Lower lobe of right lung (tissue), 2 donors: ENCODE data around the gene SLC25A5. TPM values are rescaled to one million over a fixed set of nuclear protein-coding genes. Genes with fewer than 3 reads are reported as not detected.

Experiments used
- ATAC-seq, 2 donors: fragments of 200-7000 bp; cut with Tn5 transposase; one replicate each; pipeline ENCODE4 v1.9.1; 2020 to 2022; ENCODE audit warnings: mild to moderate bottlenecking in 2 of 2, moderate library complexity in 2 of 2
- DNase-seq: peaks from one replicate; pipeline ENCODE4 v3.0.0-alpha.2; 2020
- H3K27ac ChIP-seq: fragments of 200-600 bp; one replicate; pipeline ENCODE4 v1.8.0; 2022
- H3K27me3 ChIP-seq: fragments of 200-600 bp; one replicate; pipeline ENCODE4 v1.8.0; 2022; ENCODE audit warnings: low read depth
- H3K36me3 ChIP-seq: fragments of 200-600 bp; one replicate; pipeline ENCODE4 v1.8.0; 2022; ENCODE audit warnings: mild to moderate bottlenecking
- H3K4me1 ChIP-seq: fragments of 200-600 bp; one replicate; pipeline ENCODE4 v1.8.0; 2022
- H3K4me3 ChIP-seq: fragments of 200-600 bp; one replicate; pipeline ENCODE4 v1.8.0; 2022; ENCODE audit warnings: mild to moderate bottlenecking
- H3K9me3 ChIP-seq: fragments of 200-600 bp; one replicate; pipeline ENCODE4 v1.8.0; 2022
- CTCF ChIP-seq: fragments of 200-600 bp; IDR thresholded peaks from one replicate; pipeline ENCODE4 v1.8.0; 2022; ENCODE audit warnings: antibody characterized with exemption, mild to moderate bottlenecking
- intact Hi-C: fragments of 100-400 bp; cut with DNase I; formaldehyde crosslinking; loops from one replicate; pipeline ENCODE4 v1.11.0; 2022
- total RNA-seq: library from RNA; stranded (reverse); fragmentation: NEBNext Ultra II Directional; extraction: Animal tissue kit (Norgen Biotek cat#: 25700); gene quantifications from one replicate; pipeline ENCODE4 v1.2.1, GENCODE V29; 2021
- donor health status: DM: no; HTN: yes; CAD: no; lungs with severe emphysema.

The SLC25A5 gene
- total RNA-seq, 1 donor from 2014 or later, result 334 TPM

GRCh38 chrX:119453202-119453601 is 15.0 kb upstream of the SLC25A5 start:
- H3K9me3 ChIP-seq, result no peaks in the 10 kb centered on the region
- DNase-seq (no peak), ATAC-seq (no peak)
- no peaks in the 10 kb centered on the region for H3K4me1 ChIP-seq
- intact Hi-C loops, result no loop called here
- no peak overlapping the region for H3K4me3 ChIP-seq
- H3K27ac ChIP-seq, result no peak overlapping the region
- no peak for TF ChIP-seq CTCF
- no peaks in the 10 kb centered on the region for H3K27me3 ChIP-seq
- H3K36me3 ChIP-seq, result peaks cover 5% of the 10 kb centered on the region

- Histone ChIP-seq H3K4me3 (no peak overlapping the region), H3K36me3 (peaks cover 5% of the 10 kb centered on the region), H3K27me3 (no peaks in the 10 kb centered on the region), H3K9me3 (no peaks in the 10 kb centered on the region), H3K4me1 (no peaks in the 10 kb centered on the region), H3K27ac (no peak overlapping the region)
- TF ChIP-seq CTCF, result no peak
- ATAC-seq (no peak), DNase-seq (no peak)
- intact Hi-C loops, result no loop called here
These were observed 13.0 kb upstream of the SLC25A5 start for GRCh38 chrX:119455264-119455663.

- ATAC-seq (no peak), DNase-seq (no peak)
- Histone ChIP-seq H3K36me3 (no peaks in the 10 kb centered on the region), H3K27ac (no peak overlapping the region), H3K27me3 (no peaks in the 10 kb centered on the region), H3K4me3 (no peak overlapping the region), H3K4me1 (no peaks in the 10 kb centered on the region), H3K9me3 (no peaks in the 10 kb centered on the region)
- intact Hi-C loops, result no loop called here
- no peak for TF ChIP-seq CTCF
These were observed 9.1 kb upstream of the SLC25A5 start for GRCh38 chrX:119459181-119459580.

- no peak for DNase-seq
- Histone ChIP-seq H3K9me3 (no peaks in the 10 kb centered on the region), H3K27me3 (no peaks in the 10 kb centered on the region), H3K4me3 (no peak overlapping the region), H3K36me3 (peaks cover 7% of the 10 kb centered on the region), H3K27ac (no peak overlapping the region), H3K4me1 (peaks cover 9% of the 10 kb centered on the region)
- no peak for TF ChIP-seq CTCF
- no peak for ATAC-seq
- intact Hi-C loops, result no loop called here
These were observed 2.7 kb upstream of the SLC25A5 start for GRCh38 chrX:119465555-119465954.

- ATAC-seq (no peak), DNase-seq (no peak)
- H3K9me3 ChIP-seq, result no peaks in the 10 kb centered on the region
- H3K27ac ChIP-seq, result no peak overlapping the region
- intact Hi-C loops, result no loop called here
- TF ChIP-seq CTCF, result no peak
- no peaks in the 10 kb centered on the region for H3K27me3 ChIP-seq
- H3K36me3 ChIP-seq, result peaks cover 19% of the 10 kb centered on the region
- H3K4me3 ChIP-seq, result no peak overlapping the region
- H3K4me1 ChIP-seq, result peaks cover 9% of the 10 kb centered on the region
These were observed 1.3 kb upstream of the SLC25A5 start for GRCh38 chrX:119466970-119467369.

GRCh38 chrX:119467433-119467832 is 811 bp upstream of the SLC25A5 start:
- intact Hi-C loops, result no loop called here
- no peak for DNase-seq
- no peaks in the 10 kb centered on the region for H3K9me3 ChIP-seq
- H3K27ac ChIP-seq, result no peak overlapping the region
- H3K4me3 ChIP-seq, result peak overlapping the region; percentile 81
- H3K4me1 ChIP-seq, result peaks cover 9% of the 10 kb centered on the region
- no peak for ATAC-seq
- H3K27me3 ChIP-seq, result no peaks in the 10 kb centered on the region
- peaks cover 19% of the 10 kb centered on the region for H3K36me3 ChIP-seq
- TF ChIP-seq CTCF, result no peak
